IMR-90 (cell line): Measurements from ENCODE around the gene LRP1B. TPM values are rescaled to one million over a fixed set of nuclear protein-coding genes. Genes with fewer than 3 reads are reported as not detected.

Source experiments
- ATAC-seq: fragments of 200-7000 bp; cut with Tn5 transposase; 2 replicates; pipeline ENCODE4 v1.9.1; 2020; ENCODE audit warnings: low read depth, mild to moderate bottlenecking, moderate library complexity
- BruUV-seq: library from RNA; stranded (reverse); fragments of 400-500 nt; replicated peaks from 2 replicates; lab custom pipeline; 2021; lab: Mats Ljungman, UMichigan
- CTCF ChIA-PET: fragments of 300-600 bp; formaldehyde crosslinking; extraction: SDS; loops from one replicate; lab custom pipeline; 2021; ENCODE audit warnings: antibody characterized with exemption; lab: Yijun Ruan, JAX
- POLR2A ChIA-PET: fragments of 300-600 bp; sonication (Branson Sonifier 250); formaldehyde crosslinking; loops from one replicate; lab custom pipeline; 2022; ENCODE audit warnings: antibody characterized with exemption; ENCODE audit not compliant: unreplicated experiment; lab: Charles Lee
- DNase-seq: peaks from one replicate; pipeline ENCODE4 v3.0.0; 2013
- H2AFZ ChIP-seq: replicated peaks from 2 replicates; pipeline ENCODE3; 2013; ENCODE audit warnings: low read length, mild to moderate bottlenecking; ENCODE audit not compliant: poor library complexity
- H2AK5ac ChIP-seq: 2 replicates; pipeline ENCODE4 v1.6.1; 2013; ENCODE audit warnings: low read depth, low read length, inconsistent platforms
- H2AK9ac ChIP-seq: replicated peaks from 2 replicates; pipeline ENCODE3; 2013; ENCODE audit warnings: mild to moderate bottlenecking, low read depth, low read length, moderate library complexity; ENCODE audit not compliant: poor library complexity
- H2BK120ac ChIP-seq: 2 replicates; pipeline ENCODE4 v1.6.1; 2013; ENCODE audit warnings: low read depth, low read length, inconsistent platforms
- H2BK15ac ChIP-seq: 3 replicates; pipeline ENCODE4 v1.6.1; 2013; ENCODE audit warnings: low read depth, low read length, inconsistent platforms
- H2BK20ac ChIP-seq: 2 replicates; pipeline ENCODE4 v1.6.1; 2013; ENCODE audit warnings: low read depth, mild to moderate bottlenecking, inconsistent platforms, low read length, moderate library complexity
- H2BK5ac ChIP-seq: 2 replicates; pipeline ENCODE4 v1.6.1; 2013; ENCODE audit warnings: mild to moderate bottlenecking, low read depth, low read length, inconsistent platforms; ENCODE audit not compliant: poor library complexity, severe bottlenecking
- H3K14ac ChIP-seq: replicated peaks from 2 replicates; pipeline ENCODE4 v1.6.1; 2013; ENCODE audit warnings: low read depth, low read length, inconsistent platforms
- H3K18ac ChIP-seq: 2 replicates; pipeline ENCODE4 v1.6.1; 2013; ENCODE audit warnings: low read depth, low read length, control low read depth
- H3K23ac ChIP-seq: 2 replicates; pipeline ENCODE4 v1.6.1; 2013; ENCODE audit warnings: low read depth, low read length, inconsistent platforms
- H3K27ac ChIP-seq: 2 replicates; pipeline ENCODE4 v1.5.1; 2013; ENCODE audit warnings: mild to moderate bottlenecking, control low read depth, low read length; ENCODE audit not compliant: insufficient read depth
- H3K27me3 ChIP-seq: 2 replicates; pipeline ENCODE4 v1.6.1; 2013; ENCODE audit warnings: low read length; ENCODE audit not compliant: control insufficient read depth, insufficient read depth
- H3K36me3 ChIP-seq: 2 replicates; pipeline ENCODE4 v1.6.1; 2013; ENCODE audit warnings: low read length, mixed read lengths; ENCODE audit not compliant: control insufficient read depth, insufficient read depth
- H3K4ac ChIP-seq: 2 replicates; pipeline ENCODE4 v1.6.1; 2013; ENCODE audit warnings: low read depth, low read length, inconsistent platforms
- H3K4me1 ChIP-seq: 2 replicates; pipeline ENCODE4 v1.6.1; 2013; ENCODE audit warnings: low read length, mixed read lengths; ENCODE audit not compliant: control insufficient read depth, insufficient read depth
- H3K4me2 ChIP-seq: 2 replicates; pipeline ENCODE4 v1.6.1; 2013; ENCODE audit warnings: low read depth, mild to moderate bottlenecking, control low read depth, low read length, moderate library complexity
- H3K4me3 ChIP-seq: 2 replicates; pipeline ENCODE4 v1.5.1; 2013; ENCODE audit warnings: low read depth, mild to moderate bottlenecking, control low read depth, low read length, moderate library complexity; ENCODE audit not compliant: insufficient read depth
- H3K56ac ChIP-seq: 2 replicates; pipeline ENCODE4 v1.6.1; 2013; ENCODE audit warnings: low read length, inconsistent platforms; ENCODE audit not compliant: insufficient read depth; ENCODE audit errors: extremely low read depth
- H3K79me1 ChIP-seq, 2 experiments: 2 replicates each; pipeline ENCODE4 v1.6.1; 2013; ENCODE audit warnings: low read length in 2 of 2, inconsistent platforms in 1 of 2, low read depth in 1 of 2
- H3K9ac ChIP-seq: 2 replicates; pipeline ENCODE4 v1.6.1; 2013; ENCODE audit warnings: low read depth, low read length, control low read depth
- H3K9me1 ChIP-seq: 2 replicates; pipeline ENCODE4 v1.6.1; 2013; ENCODE audit warnings: low read length, inconsistent platforms; ENCODE audit not compliant: insufficient read depth
- H3K9me3 ChIP-seq: 2 replicates; pipeline ENCODE4 v1.6.1; 2013; ENCODE audit warnings: low read length; ENCODE audit not compliant: control insufficient read depth, insufficient read depth
- H4K20me1 ChIP-seq: 2 replicates; pipeline ENCODE4 v1.6.1; 2013; ENCODE audit warnings: low read length, inconsistent platforms; ENCODE audit not compliant: insufficient read depth
- H4K5ac ChIP-seq: 2 replicates; pipeline ENCODE4 v1.6.1; 2013; ENCODE audit warnings: mild to moderate bottlenecking, low read depth, low read length, control low read depth
- H4K8ac ChIP-seq, 2 experiments: 2 replicates each; pipeline ENCODE4 v1.6.1; 2013; ENCODE audit warnings: low read depth in 2 of 2, low read length in 2 of 2, control low read depth in 1 of 2, inconsistent platforms in 1 of 2
- H4K91ac ChIP-seq: 2 replicates; pipeline ENCODE4 v1.6.1; 2013; ENCODE audit warnings: low read depth, low read length, inconsistent platforms; ENCODE audit not compliant: insufficient read depth
- BHLHE40 ChIP-seq: fragments of 150-350 bp; IDR thresholded peaks from 2 replicates; pipeline ENCODE4 v1.6.1; 2016; ENCODE audit warnings: mild to moderate bottlenecking, low read depth, low read length
- CEBPB ChIP-seq: IDR thresholded peaks from 2 replicates; pipeline ENCODE4 v1.6.1; 2012; ENCODE audit warnings: low read depth, low read length, improper control_type of control experiment
- CHD1 ChIP-seq: IDR thresholded peaks from 2 replicates; pipeline ENCODE4 v1.6.1; 2012; ENCODE audit warnings: low read depth, low read length, improper control_type of control experiment
- CTCF ChIP-seq: conservative IDR thresholded peaks from 2 replicates; pipeline ENCODE4 v1.5.1; 2012; ENCODE audit warnings: mild to moderate bottlenecking, low read depth, low read length, improper control_type of control experiment
- ELK1 ChIP-seq: fragments of 150-350 bp; IDR thresholded peaks from 2 replicates; pipeline ENCODE4 v1.6.1; 2016; ENCODE audit warnings: low read depth, mild to moderate bottlenecking, low read length, moderate library complexity, borderline replicate concordance
- FOS ChIP-seq: fragments of 150-350 bp; IDR thresholded peaks from 2 replicates; pipeline ENCODE4 v1.6.1; 2016; ENCODE audit warnings: low read depth, low read length
- MAFK ChIP-seq: IDR thresholded peaks from 2 replicates; pipeline ENCODE4 v1.6.1; 2012; ENCODE audit warnings: low read depth, low read length, improper control_type of control experiment
- MAZ ChIP-seq: IDR thresholded peaks from 2 replicates; pipeline ENCODE4 v1.6.1; 2012; ENCODE audit warnings: low read depth, mild to moderate bottlenecking, low read length, improper control_type of control experiment, moderate library complexity, borderline replicate concordance
- MXI1 ChIP-seq: IDR thresholded peaks from 2 replicates; pipeline ENCODE4 v1.6.1; 2012; ENCODE audit warnings: low read depth, mild to moderate bottlenecking, low read length, moderate library complexity, borderline replicate concordance
- NFE2L2 ChIP-seq: fragments of 150-350 bp; IDR thresholded peaks from 2 replicates; pipeline ENCODE4 v1.6.1; 2016; ENCODE audit warnings: low read depth, mild to moderate bottlenecking, low read length
- RAD21 ChIP-seq: IDR thresholded peaks from 2 replicates; pipeline ENCODE4 v1.6.1; 2012; ENCODE audit warnings: low read length, improper control_type of control experiment
- RCOR1 ChIP-seq: IDR thresholded peaks from 2 replicates; pipeline ENCODE4 v1.6.1; 2012; ENCODE audit warnings: mild to moderate bottlenecking, low read length, improper control_type of control experiment; ENCODE audit not compliant: insufficient replicate concordance
- SMC3 ChIP-seq: fragments of 150-350 bp; IDR thresholded peaks from 2 replicates; pipeline ENCODE4 v1.6.1; 2016; ENCODE audit warnings: low read depth, mild to moderate bottlenecking, antibody characterized with exemption, low read length, moderate library complexity
- USF2 ChIP-seq: fragments of 150-350 bp; IDR thresholded peaks from 2 replicates; pipeline ENCODE4 v1.6.1; 2017; ENCODE audit warnings: mild to moderate bottlenecking, antibody characterized with exemption, low read length, low read depth
- WGBS, 2 experiments: methylation state at CpG; one replicate each; pipeline versions ENCODE4 v1.1.5 to v1.1.7; 2013; ENCODE audit warnings: missing lambda C conversion rate in 2 of 2; ENCODE audit not compliant: insufficient read length in 1 of 2; ENCODE audit errors: extremely low coverage in 2 of 2; 5-methylcytosine and 5-hydroxymethylcytosine counted together
- dilution Hi-C: fragments of 300-500 bp; cut with HindIII; formaldehyde crosslinking; loops from one replicate; pipeline ENCODE4 v1.14.3; 2018; ENCODE audit warnings: low sequenced_read_pairs; ENCODE audit not compliant: unreplicated experiment
- in situ Hi-C: fragments of 300-500 bp; cut with MboI; formaldehyde crosslinking; loops from 3 replicates; pipeline ENCODE4 v1.14.3; 2019; ENCODE audit warnings: low sequenced_read_pairs, inconsistent platforms, mixed read lengths
- intact Hi-C: fragments of 100-400 bp; cut with micrococcal nuclease; formaldehyde crosslinking; loops from 2 replicates; pipeline ENCODE4 v1.10.0; 2022
- polyA plus RNA-seq, 3 experiments: library from polyadenylated mRNA; depleted of rRNA; stranded (reverse); fragments of >200 nt; gene quantifications; 2 replicates each; pipeline ENCODE4 v1.2.3, GENCODE V29; 2012; ENCODE audit warnings: low replicate concordance in 1 of 3
- total RNA-seq: library from RNA; depleted of rRNA; stranded (reverse); fragments of >200 nt; gene quantifications from 2 replicates; pipeline ENCODE4 v1.2.3, GENCODE V29; 2012

Gene LRP1B
- total and polyA plus RNA-seq, 2 of the 4 experiments (the other 2 are of a cell fraction), result under 0.01 to 0.02 TPM

GRCh38 chr2:141878016-141878415, 252.8 kb downstream of the LRP1B start:
- Histone ChIP-seq H3K4ac (no peak overlapping the region), H3K14ac (no peak overlapping the region), H3K27me3 (no peaks in the 10 kb centered on the region), H3K36me3 (no peaks in the 10 kb centered on the region), H3K79me1 (no peaks in the 10 kb centered on the region), H2AFZ (no peak overlapping the region), H3K23ac (no peak overlapping the region), H3K56ac (no peak overlapping the region), H3K4me1 (no peaks in the 10 kb centered on the region), H2BK15ac (no peak overlapping the region), H2AK9ac (no peak overlapping the region), H3K18ac (no peak overlapping the region), H2BK20ac (no peak overlapping the region), H4K20me1 (no peaks in the 10 kb centered on the region), H4K91ac (no peak overlapping the region), H2AK5ac (no peak overlapping the region), H4K5ac (no peak overlapping the region), H3K9ac (no peak overlapping the region), H3K4me2 (no peak overlapping the region), H2BK5ac (no peak overlapping the region), H3K4me3 (no peak overlapping the region), H3K27ac (no peak overlapping the region), H2BK120ac (no peak overlapping the region), H3K9me3 (no peaks in the 10 kb centered on the region), H4K8ac (no peak overlapping the region), H3K9me1 (no peaks in the 10 kb centered on the region)
- dilution Hi-C loops, result no loop called here
- no peak for ATAC-seq
- intact Hi-C loops, result no loop called here
- ChIA-PET POLR2A (no interaction called here), CTCF (interaction anchor here (0.7 kb wide), 1 partner anchor 68 kb away, joined by 5 read pairs; no protein-coding TSS in a partner anchor)
- TF ChIP-seq USF2 (no peak), MAZ (no peak), BHLHE40 (no peak), ELK1 (no peak), CTCF (no peak), SMC3 (no peak), MXI1 (no peak), CHD1 (no peak), MAFK (no peak), CEBPB (no peak), NFE2L2 (no peak), RAD21 (no peak), RCOR1 (no peak), FOS (no peak)
- WGBS, 2 experiments, result no CpG with 5 or more reads among the region's 1 CpG
- in situ Hi-C loops, result no loop called here
- no TSS peak for BruUV-seq
- no peak for DNase-seq
